ENCODE data around the gene LSS. TPM values are rescaled to one million over a fixed set of nuclear protein-coding genes. Genes with fewer than 3 reads are reported as not detected.

Gene LSS
- total and polyA plus RNA-seq, 2 experiments from 2014 or later = 86.9 to 112 TPM

- Histone ChIP-seq H3K4me1 (ENCODE audit: low read depth) (no peaks in the 10 kb centered on the region), H3K9me3 (ENCODE audit: low read depth) (no peaks in the 10 kb centered on the region), H3K27ac (peak overlapping the region; percentile 68), H3K4me3 (no peak overlapping the region), H3K27me3 (no peaks in the 10 kb centered on the region), H3K36me3 (peaks cover 61% of the 10 kb centered on the region)
- DNase-seq (ENCODE audit: low read depth in 1 of 2, low spot score in 1 of 2) = no peak
- no peak for TF ChIP-seq CTCF (IDR thresholded peaks at IDR 0.05; ENCODE audit: low read depth, low read length)
Observed at GRCh38 chr21:46250146-46250725, 21.7 kb upstream of the LSS start.

DNA sequence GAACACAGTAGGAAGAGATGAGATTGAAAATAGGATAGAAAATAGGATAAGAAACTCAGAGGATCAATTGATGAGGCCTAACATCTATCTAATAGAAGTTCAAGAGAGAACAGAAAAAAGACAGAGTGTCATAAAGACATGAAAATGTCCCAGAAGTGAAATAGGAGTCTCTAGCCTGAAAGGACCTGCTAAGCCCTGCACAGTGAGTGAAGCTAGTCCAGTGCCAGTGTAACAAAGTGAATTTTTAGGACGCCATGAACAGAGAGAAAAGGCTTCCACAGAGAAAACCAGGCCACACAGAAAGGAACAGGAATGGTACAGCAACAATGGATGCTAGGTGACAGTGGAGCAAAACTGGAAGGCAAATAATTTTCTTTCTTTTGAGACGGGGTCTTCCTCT lies 20.3 kb upstream of the LSS start:
- H3K4me3 ChIP-seq = no peak overlapping the region
- H3K27me3 ChIP-seq = no peaks in the 10 kb centered on the region
- no peak for DNase-seq (ENCODE audit: low read depth in 1 of 2, low spot score in 1 of 2)
- H3K4me1 ChIP-seq (ENCODE audit: low read depth) = no peaks in the 10 kb centered on the region
- H3K27ac ChIP-seq = no peak overlapping the region
- peaks cover 62% of the 10 kb centered on the region for H3K36me3 ChIP-seq
- TF ChIP-seq CTCF (IDR thresholded peaks at IDR 0.05; ENCODE audit: low read depth, low read length) = no peak
- no peaks in the 10 kb centered on the region for H3K9me3 ChIP-seq (ENCODE audit: low read depth)

DNA sequence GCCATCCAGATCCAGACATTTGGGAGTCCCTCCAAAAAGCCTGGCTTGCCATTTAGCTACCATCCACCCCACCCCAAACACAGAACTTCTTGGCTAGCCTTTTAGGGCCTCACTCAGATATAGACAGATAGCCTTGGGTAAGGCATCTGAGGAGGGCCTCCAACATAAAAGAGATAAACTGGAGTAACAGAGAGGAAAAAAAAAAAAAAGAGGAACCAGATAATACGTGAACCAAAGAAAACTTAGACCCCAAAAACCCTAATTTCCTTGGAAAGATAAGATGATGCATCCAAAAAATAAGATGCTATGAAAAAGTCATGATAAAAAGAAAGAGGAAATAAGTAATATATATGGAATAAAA lies 19.8 kb upstream of the LSS start:
- DNase-seq (ENCODE audit: low read depth in 1 of 2, low spot score in 1 of 2) = no peak
- no peaks in the 10 kb centered on the region for H3K4me1 ChIP-seq (ENCODE audit: low read depth)
- H3K27me3 ChIP-seq = no peaks in the 10 kb centered on the region
- H3K9me3 ChIP-seq (ENCODE audit: low read depth) = no peaks in the 10 kb centered on the region
- TF ChIP-seq CTCF (IDR thresholded peaks at IDR 0.05; ENCODE audit: low read depth, low read length) = no peak
- no peak overlapping the region for H3K4me3 ChIP-seq
- peaks cover 67% of the 10 kb centered on the region for H3K36me3 ChIP-seq
- no peak overlapping the region for H3K27ac ChIP-seq

GRCh38 chr21:46247699-46248421 lies 19.3 kb upstream of the LSS start:
- Histone ChIP-seq H3K4me1 (ENCODE audit: low read depth) (no peaks in the 10 kb centered on the region), H3K4me3 (no peak overlapping the region), H3K27ac (no peak overlapping the region), H3K36me3 (peaks cover 67% of the 10 kb centered on the region), H3K27me3 (no peaks in the 10 kb centered on the region), H3K9me3 (ENCODE audit: low read depth) (no peaks in the 10 kb centered on the region)
- DNase-seq (ENCODE audit: low read depth in 1 of 2, low spot score in 1 of 2) = no peak
- TF ChIP-seq CTCF (IDR thresholded peaks at IDR 0.05; ENCODE audit: low read depth, low read length) = no peak

GRCh38 chr21:46246345-46246744 lies 17.8 kb upstream of the LSS start:
- Histone ChIP-seq H3K27me3 (no peaks in the 10 kb centered on the region), H3K4me3 (no peak overlapping the region), H3K27ac (no peak overlapping the region), H3K9me3 (ENCODE audit: low read depth) (no peaks in the 10 kb centered on the region), H3K4me1 (ENCODE audit: low read depth) (no peaks in the 10 kb centered on the region), H3K36me3 (peaks cover 71% of the 10 kb centered on the region)
- no peak for TF ChIP-seq CTCF (IDR thresholded peaks at IDR 0.05; ENCODE audit: low read depth, low read length)
- DNase-seq (ENCODE audit: low read depth in 1 of 2, low spot score in 1 of 2) = no peak

Measured in cardiac muscle cell (in vitro differentiated cells and primary cell).